Activated CD8-positive, alpha-beta T cell treated with anti-CD3 and anti-CD28 coated beads for 36 hours (primary cell): ENCODE data around the gene CYS1. TPM values are rescaled to one million over a fixed set of nuclear protein-coding genes. Genes with fewer than 3 reads are reported as not detected.

Experiments
- ATAC-seq: fragments of 200-7000 bp; cut with Tn5 transposase; one replicate; pipeline ENCODE4 v1.10.0; 2021; ENCODE audit warnings: mild to moderate bottlenecking, moderate library complexity
- CTCF ChIA-PET: fragments of 350-600 bp; sonication (Branson Sonifier 250); formaldehyde crosslinking; loops from one replicate; lab custom pipeline; 2021; ENCODE audit warnings: antibody characterized with exemption; lab: Charles Lee
- POLR2A ChIA-PET: fragments of 350-600 bp; sonication (Branson Sonifier 250); formaldehyde crosslinking; loops from one replicate; lab custom pipeline; 2021; ENCODE audit warnings: antibody characterized with exemption; lab: Charles Lee
- DNase-seq: peaks from one replicate; pipeline ENCODE4 v3.0.0-alpha.2; 2020
- H3K27ac Mint-ChIP-seq: one replicate; pipeline ENCODE4 v1.8.0; 2021; ENCODE audit warnings: mild to moderate bottlenecking, mixed read lengths
- H3K27me3 Mint-ChIP-seq: one replicate; pipeline ENCODE4 v1.8.0; 2021; ENCODE audit warnings: mixed read lengths
- H3K36me3 Mint-ChIP-seq: one replicate; pipeline ENCODE4 v1.8.0; 2021; ENCODE audit warnings: low read depth, mixed read lengths
- H3K4me1 Mint-ChIP-seq: one replicate; pipeline ENCODE4 v1.8.0; 2021; ENCODE audit warnings: low read depth, mixed read lengths
- H3K4me3 Mint-ChIP-seq: one replicate; pipeline ENCODE4 v1.8.0; 2021; ENCODE audit warnings: mild to moderate bottlenecking, moderate library complexity, mixed read lengths
- H3K9me3 Mint-ChIP-seq: one replicate; pipeline ENCODE4 v1.8.0; 2021; ENCODE audit warnings: mixed read lengths
- intact Hi-C: fragments of 100-400 bp; cut with micrococcal nuclease; formaldehyde crosslinking; loops from one replicate; pipeline ENCODE4 v1.10.0; 2022
- total RNA-seq, 2 experiments: library from RNA; stranded (reverse); gene quantifications; one replicate each; pipeline ENCODE4 v1.2.3, GENCODE V29; 2021
- TF ChIP-seq, protein P1 (sequence below): fragments of 200-600 bp; IDR thresholded peaks from one replicate; pipeline ENCODE4 v1.8.0; 2022; ENCODE audit warnings: antibody characterized with exemption, mild to moderate bottlenecking

Gene CYS1
- total RNA-seq, 2 experiments from 2014 or later = 0.11 to 0.32 TPM

- ATAC-seq (no peak), DNase-seq (no peak)
- intact Hi-C loops = no loop called here
- POLR2A ChIA-PET = no interaction called here
- H3K27ac Mint-ChIP-seq = no peak overlapping the region
- CTCF ChIA-PET = interaction anchor here (1.2 kb wide), 2 partner anchors 25 to 40 kb away, joined by 4 to 6 read pairs; no protein-coding TSS in a partner anchor
- no peaks in the 10 kb centered on the region for H3K36me3 Mint-ChIP-seq
- no peak overlapping the region for H3K4me3 Mint-ChIP-seq
- no peaks in the 10 kb centered on the region for H3K4me1 Mint-ChIP-seq
- peaks cover 9% of the 10 kb centered on the region for H3K27me3 Mint-ChIP-seq
- TF ChIP-seq, protein P1, sequence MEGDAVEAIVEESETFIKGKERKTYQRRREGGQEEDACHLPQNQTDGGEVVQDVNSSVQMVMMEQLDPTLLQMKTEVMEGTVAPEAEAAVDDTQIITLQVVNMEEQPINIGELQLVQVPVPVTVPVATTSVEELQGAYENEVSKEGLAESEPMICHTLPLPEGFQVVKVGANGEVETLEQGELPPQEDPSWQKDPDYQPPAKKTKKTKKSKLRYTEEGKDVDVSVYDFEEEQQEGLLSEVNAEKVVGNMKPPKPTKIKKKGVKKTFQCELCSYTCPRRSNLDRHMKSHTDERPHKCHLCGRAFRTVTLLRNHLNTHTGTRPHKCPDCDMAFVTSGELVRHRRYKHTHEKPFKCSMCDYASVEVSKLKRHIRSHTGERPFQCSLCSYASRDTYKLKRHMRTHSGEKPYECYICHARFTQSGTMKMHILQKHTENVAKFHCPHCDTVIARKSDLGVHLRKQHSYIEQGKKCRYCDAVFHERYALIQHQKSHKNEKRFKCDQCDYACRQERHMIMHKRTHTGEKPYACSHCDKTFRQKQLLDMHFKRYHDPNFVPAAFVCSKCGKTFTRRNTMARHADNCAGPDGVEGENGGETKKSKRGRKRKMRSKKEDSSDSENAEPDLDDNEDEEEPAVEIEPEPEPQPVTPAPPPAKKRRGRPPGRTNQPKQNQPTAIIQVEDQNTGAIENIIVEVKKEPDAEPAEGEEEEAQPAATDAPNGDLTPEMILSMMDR = no peak
- no peaks in the 10 kb centered on the region for H3K9me3 Mint-ChIP-seq
These were observed 70.9 kb downstream of the CYS1 start for GRCh38 chr2:10009271-10009810.

- no peaks in the 10 kb centered on the region for H3K9me3 Mint-ChIP-seq
- TF ChIP-seq, protein P1 = no peak
- ATAC-seq (no peak), DNase-seq (no peak)
- ChIA-PET POLR2A (no interaction called here), CTCF (interaction anchor here (1.2 kb wide), 2 partner anchors 24 to 40 kb away, joined by 4 to 6 read pairs; no protein-coding TSS in a partner anchor)
- H3K36me3 Mint-ChIP-seq = no peaks in the 10 kb centered on the region
- H3K27ac Mint-ChIP-seq = no peak overlapping the region
- intact Hi-C loops = no loop called here
- H3K27me3 Mint-ChIP-seq = peaks cover 9% of the 10 kb centered on the region
- no peak overlapping the region for H3K4me3 Mint-ChIP-seq
- H3K4me1 Mint-ChIP-seq = no peaks in the 10 kb centered on the region
These were observed 71.4 kb downstream of the CYS1 start for GRCh38 chr2:10008809-10009176.

- Mint-ChIP-seq H3K9me3 (no peaks in the 10 kb centered on the region), H3K4me3 (no peak overlapping the region), H3K36me3 (no peaks in the 10 kb centered on the region), H3K4me1 (no peaks in the 10 kb centered on the region), H3K27ac (no peak overlapping the region), H3K27me3 (peaks cover 9% of the 10 kb centered on the region)
- TF ChIP-seq, protein P1 = no peak
- no peak for ATAC-seq
- intact Hi-C loops = no loop called here
- no peak for DNase-seq
- CTCF ChIA-PET = interaction anchor here (1.1 to 1.2 kb wide), 3 partner anchors 24 to 41 kb away, joined by 3 to 6 read pairs (median 4); no protein-coding TSS in a partner anchor
- POLR2A ChIA-PET = no interaction called here
These were observed 72.0 kb downstream of the CYS1 start for GRCh38 chr2:10007921-10008808.

GRCh38 chr2:10007435-10007834 is 72.8 kb downstream of the CYS1 start:
- Mint-ChIP-seq H3K27me3 (peaks cover 9% of the 10 kb centered on the region), H3K9me3 (no peaks in the 10 kb centered on the region), H3K4me3 (no peak overlapping the region), H3K27ac (no peak overlapping the region), H3K36me3 (no peaks in the 10 kb centered on the region), H3K4me1 (no peaks in the 10 kb centered on the region)
- intact Hi-C loops = no loop called here
- ChIA-PET CTCF (interaction anchor here (1.1 kb wide), 1 partner anchor 40 kb away, joined by 3 read pairs; no protein-coding TSS in a partner anchor), POLR2A (no interaction called here)
- TF ChIP-seq, protein P1 = no peak
- DNase-seq (no peak), ATAC-seq (no peak)

Other genes with a start within 250 kb of the CYS1 start
- 10 to 100 TPM; 22.3 to 22.4 TPM for gene TAF1B, start 236.9 kb downstream of the CYS1 start, total RNA-seq
- under 1 TPM; 0.20 to 0.25 TPM for gene GRHL1, start 128.7 kb downstream of the CYS1 start, total RNA-seq
- gene KLF11, start 36.9 kb downstream of the CYS1 start, total RNA-seq = 1 to 10 TPM; 2.9 to 3.5 TPM
- gene RRM2, start 42.3 kb upstream of the CYS1 start, total RNA-seq = 100 to 1,000 TPM; 368 to 396 TPM
- gene HPCAL1, start 222.5 kb upstream of the CYS1 start, total RNA-seq = 100 to 1,000 TPM; 166 to 170 TPM